Measurements from ENCODE around the gene OTUD3.

The OTUD3 gene

GRCh38 chr1:19894218-19894617 lies 12.0 kb downstream of the OTUD3 start:
- no peak for DNase-seq (ENCODE audit: insufficient read length, low spot score)
- no peak for TF ChIP-seq CTCF (IDR thresholded peaks at IDR 0.05; ENCODE audit: insufficient read depth, missing control alignments)
- FAIRE-seq = no peak

GRCh38 chr1:19901653-19902052 lies 19.5 kb downstream of the OTUD3 start:
- TF ChIP-seq CTCF (IDR thresholded peaks at IDR 0.05; ENCODE audit: insufficient read depth, missing control alignments) = no peak
- FAIRE-seq = no peak
- no peak for DNase-seq (ENCODE audit: insufficient read length, low spot score)

- DNase-seq (ENCODE audit: insufficient read length, low spot score) (no peak), FAIRE-seq (no peak)
- no peak for TF ChIP-seq CTCF (IDR thresholded peaks at IDR 0.05; ENCODE audit: insufficient read depth, missing control alignments)
These were observed 21.4 kb downstream of the OTUD3 start for GRCh38 chr1:19903621-19904020.

- TF ChIP-seq CTCF (IDR thresholded peaks at IDR 0.05; ENCODE audit: insufficient read depth, missing control alignments) = no peak
- DNase-seq (ENCODE audit: insufficient read length, low spot score) (no peak), FAIRE-seq (no peak)
These were observed 25.3 kb downstream of the OTUD3 start for GRCh38 chr1:19907456-19907855.

- no peak for FAIRE-seq
- DNase-seq (ENCODE audit: insufficient read length, low spot score) = no peak
- TF ChIP-seq CTCF (IDR thresholded peaks at IDR 0.05; ENCODE audit: insufficient read depth, missing control alignments) = no peak
These were observed 27.2 kb downstream of the OTUD3 start for GRCh38 chr1:19909392-19909791.

GRCh38 chr1:19909971-19910370 lies 27.8 kb downstream of the OTUD3 start:
- DNase-seq (ENCODE audit: insufficient read length, low spot score) = no peak
- no peak for FAIRE-seq
- no peak for TF ChIP-seq CTCF (IDR thresholded peaks at IDR 0.05; ENCODE audit: insufficient read depth, missing control alignments)

- FAIRE-seq (no peak), DNase-seq (ENCODE audit: insufficient read length, low spot score) (no peak)
- no peak for TF ChIP-seq CTCF (IDR thresholded peaks at IDR 0.05; ENCODE audit: insufficient read depth, missing control alignments)
These were observed 28.5 kb downstream of the OTUD3 start for GRCh38 chr1:19910650-19911049.

Measured in D721Med (cell line).